Nephron (organoid): ENCODE measurements around the gene P2RY4.
"Not testable (repeated sequence)": the region's sequence is repeated elsewhere in the genome, so short reads cannot be mapped to it uniquely, and the experiment has no call there.

Source experiments
- H3K27ac Mint-ChIP-seq, 3 experiments: 2 replicates each; pipeline ENCODE4 v1.8.0; 2020; ENCODE audit warnings: mixed read lengths in 3 of 3, mild to moderate bottlenecking in 2 of 3, moderate library complexity in 1 of 3
- H3K27me3 Mint-ChIP-seq: 2 replicates; pipeline ENCODE4 v1.8.0; 2021; ENCODE audit warnings: low read depth, mild to moderate bottlenecking, moderate library complexity, mixed read lengths
- H3K36me3 Mint-ChIP-seq: 2 replicates; pipeline ENCODE4 v1.8.0; 2020; ENCODE audit warnings: low read depth, mixed read lengths
- H3K4me1 Mint-ChIP-seq: 2 replicates; pipeline ENCODE4 v1.8.0; 2020; ENCODE audit warnings: mixed read lengths
- H3K4me3 Mint-ChIP-seq, 3 experiments: 2 replicates each; pipeline ENCODE4 v1.8.0; 2020; ENCODE audit warnings: mild to moderate bottlenecking in 3 of 3, mixed read lengths in 3 of 3, moderate library complexity in 2 of 3
- H3K9me3 Mint-ChIP-seq: 2 replicates; pipeline ENCODE4 v1.8.0; 2020; ENCODE audit warnings: mixed read lengths
- TF ChIP-seq, protein P1 (sequence below), 3 experiments: fragments of 200-600 bp; sonication (generic); IDR thresholded peaks; one replicate each; pipeline ENCODE4 v1.5.0; 2021; ENCODE audit warnings: antibody characterized with exemption in 3 of 3; ENCODE audit not compliant: unreplicated experiment in 3 of 3

The P2RY4 gene

DNA sequence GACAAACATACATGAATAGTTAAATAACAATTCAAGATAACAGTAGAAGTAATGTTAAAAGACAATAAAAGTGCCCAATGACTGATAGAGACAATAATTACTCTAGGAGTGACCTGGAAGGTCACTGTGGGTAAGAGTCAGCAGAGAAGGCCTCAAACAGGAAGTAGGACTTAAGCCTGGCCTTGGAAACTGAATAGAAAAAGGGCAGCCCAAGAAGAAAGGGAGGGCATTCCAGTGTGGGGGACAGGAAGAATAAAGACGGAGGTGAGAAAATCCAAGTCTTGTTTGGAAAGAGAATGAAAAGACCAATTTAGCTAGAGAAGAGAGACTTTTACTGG lies 6.0 kb downstream of the P2RY4 start:
- Mint-ChIP-seq H3K9me3 (peaks cover 2% of the 10 kb centered on the region), H3K4me1 (no peaks in the 10 kb centered on the region), H3K36me3 (no peaks in the 10 kb centered on the region), H3K4me3 (no peak overlapping the region), H3K27ac (no peak overlapping the region), H3K27me3 (no peaks in the 10 kb centered on the region)
- TF ChIP-seq, protein P1, sequence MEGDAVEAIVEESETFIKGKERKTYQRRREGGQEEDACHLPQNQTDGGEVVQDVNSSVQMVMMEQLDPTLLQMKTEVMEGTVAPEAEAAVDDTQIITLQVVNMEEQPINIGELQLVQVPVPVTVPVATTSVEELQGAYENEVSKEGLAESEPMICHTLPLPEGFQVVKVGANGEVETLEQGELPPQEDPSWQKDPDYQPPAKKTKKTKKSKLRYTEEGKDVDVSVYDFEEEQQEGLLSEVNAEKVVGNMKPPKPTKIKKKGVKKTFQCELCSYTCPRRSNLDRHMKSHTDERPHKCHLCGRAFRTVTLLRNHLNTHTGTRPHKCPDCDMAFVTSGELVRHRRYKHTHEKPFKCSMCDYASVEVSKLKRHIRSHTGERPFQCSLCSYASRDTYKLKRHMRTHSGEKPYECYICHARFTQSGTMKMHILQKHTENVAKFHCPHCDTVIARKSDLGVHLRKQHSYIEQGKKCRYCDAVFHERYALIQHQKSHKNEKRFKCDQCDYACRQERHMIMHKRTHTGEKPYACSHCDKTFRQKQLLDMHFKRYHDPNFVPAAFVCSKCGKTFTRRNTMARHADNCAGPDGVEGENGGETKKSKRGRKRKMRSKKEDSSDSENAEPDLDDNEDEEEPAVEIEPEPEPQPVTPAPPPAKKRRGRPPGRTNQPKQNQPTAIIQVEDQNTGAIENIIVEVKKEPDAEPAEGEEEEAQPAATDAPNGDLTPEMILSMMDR (IDR thresholded peaks at IDR 0.05; ENCODE audit: unreplicated experiment in 3 of 3), result no peak

DNA sequence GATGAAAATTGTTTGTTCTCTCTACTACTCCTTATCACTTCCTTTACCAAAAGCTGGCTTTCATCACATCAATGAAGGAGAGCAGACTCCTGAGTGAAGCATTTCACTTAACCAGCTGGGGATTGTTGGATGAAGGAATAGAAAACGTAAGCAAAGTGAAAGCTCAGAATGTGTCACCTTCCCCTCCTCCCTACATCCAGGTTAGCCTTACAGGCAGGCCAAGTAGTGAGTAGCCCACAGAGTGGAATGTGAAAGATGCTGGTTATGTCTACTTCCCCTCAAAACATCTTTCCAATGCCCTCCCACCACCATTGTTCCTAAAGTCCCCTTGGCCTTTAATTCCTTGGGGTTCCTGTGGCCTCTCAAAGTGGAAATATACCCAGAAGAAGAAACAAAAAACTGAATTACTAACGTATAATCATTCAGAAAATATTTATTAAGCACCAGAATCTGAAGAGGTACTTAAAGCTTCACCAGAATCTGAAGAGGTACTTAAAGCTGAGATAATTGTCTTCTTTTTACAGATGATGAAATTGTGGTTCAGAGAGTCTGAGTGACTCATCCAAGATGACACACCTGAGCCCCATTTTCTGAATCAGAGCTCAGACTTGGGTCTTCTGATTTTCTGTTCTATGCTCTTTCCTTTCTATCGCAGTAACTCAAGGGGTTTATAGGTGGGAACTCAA lies 6.5 kb downstream of the P2RY4 start:
- H3K27me3 Mint-ChIP-seq, result no peaks in the 10 kb centered on the region
- H3K27ac Mint-ChIP-seq, result no peak overlapping the region
- H3K4me3 Mint-ChIP-seq, result no peak overlapping the region
- H3K4me1 Mint-ChIP-seq, result no peaks in the 10 kb centered on the region
- TF ChIP-seq, protein P1 (IDR thresholded peaks at IDR 0.05; ENCODE audit: unreplicated experiment in 3 of 3), result no peak
- no peaks in the 10 kb centered on the region for H3K36me3 Mint-ChIP-seq
- H3K9me3 Mint-ChIP-seq, result peaks cover 2% of the 10 kb centered on the region

DNA sequence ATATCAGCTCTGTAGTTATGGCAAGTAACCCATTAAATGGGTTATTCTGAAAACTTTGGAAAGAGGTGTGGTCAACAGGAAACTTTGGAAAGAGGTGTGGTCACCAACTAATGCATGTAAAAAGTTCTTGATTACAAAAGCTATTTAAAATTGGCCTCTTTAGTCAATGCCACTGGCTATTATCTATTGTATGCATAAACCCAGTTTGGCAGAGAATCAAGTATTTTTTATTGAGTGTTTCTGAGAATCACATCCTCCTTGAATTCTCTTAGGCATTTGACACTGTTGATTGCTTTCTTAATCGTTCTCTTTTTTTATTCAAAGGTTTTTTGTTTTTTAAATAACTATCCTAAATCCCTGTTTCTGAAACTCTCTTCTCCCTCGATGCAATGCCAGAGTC lies 7.5 kb downstream of the P2RY4 start:
- H3K9me3 Mint-ChIP-seq, result peaks cover 2% of the 10 kb centered on the region
- H3K36me3 Mint-ChIP-seq, result no peaks in the 10 kb centered on the region
- no peaks in the 10 kb centered on the region for H3K4me1 Mint-ChIP-seq
- no peak overlapping the region for H3K27ac Mint-ChIP-seq
- TF ChIP-seq, protein P1 (IDR thresholded peaks at IDR 0.05; ENCODE audit: unreplicated experiment in 3 of 3), result no peak
- no peak overlapping the region for H3K4me3 Mint-ChIP-seq
- H3K27me3 Mint-ChIP-seq, result no peaks in the 10 kb centered on the region

DNA sequence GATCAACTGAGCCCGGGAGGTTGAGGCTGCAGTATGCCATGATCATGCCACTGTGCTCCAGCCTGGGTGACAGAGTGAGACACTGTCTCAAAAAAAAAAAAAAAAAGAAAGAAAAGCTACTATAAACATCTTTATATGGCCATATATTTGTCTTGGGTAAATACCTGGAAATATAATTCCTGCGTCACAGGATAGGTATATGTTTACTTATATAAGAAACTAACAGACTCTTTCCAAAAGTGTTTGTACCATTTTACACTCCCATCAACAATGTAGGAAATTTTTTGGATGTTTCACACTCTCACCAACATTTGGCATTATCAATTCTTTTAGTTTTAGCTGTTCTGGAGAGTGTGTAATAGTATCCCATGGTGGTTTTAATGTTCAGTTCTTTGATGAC lies 12.8 kb downstream of the P2RY4 start:
- H3K4me1 Mint-ChIP-seq, result no peaks in the 10 kb centered on the region
- H3K27ac Mint-ChIP-seq, result no peak overlapping the region
- TF ChIP-seq, protein P1 (IDR thresholded peaks at IDR 0.05; ENCODE audit: unreplicated experiment in 3 of 3), result no peak
- H3K36me3 Mint-ChIP-seq, result no peaks in the 10 kb centered on the region
- no peaks in the 10 kb centered on the region for H3K27me3 Mint-ChIP-seq
- H3K9me3 Mint-ChIP-seq, result peaks cover 2% of the 10 kb centered on the region
- no peak overlapping the region for H3K4me3 Mint-ChIP-seq

DNA sequence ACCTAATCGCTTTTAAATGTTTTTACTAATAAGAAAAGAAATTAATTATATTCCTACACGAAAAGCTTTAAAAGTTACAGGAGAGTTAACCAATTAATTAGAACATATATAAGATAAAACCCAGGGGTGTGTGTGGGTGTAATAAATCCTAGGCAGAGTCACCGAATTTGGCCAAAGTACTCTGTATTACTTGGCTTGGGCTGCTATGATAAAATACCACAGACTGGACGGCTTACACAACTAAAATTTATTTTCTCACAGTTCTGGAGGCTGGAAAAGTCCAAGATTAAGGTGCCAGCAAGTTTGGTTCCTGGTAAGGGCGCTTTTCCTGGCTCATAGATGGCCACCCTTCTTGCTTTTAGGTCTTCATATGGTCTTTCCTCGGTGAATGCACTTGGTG lies 15.1 kb downstream of the P2RY4 start:
- no peaks in the 10 kb centered on the region for H3K36me3 Mint-ChIP-seq

DNA sequence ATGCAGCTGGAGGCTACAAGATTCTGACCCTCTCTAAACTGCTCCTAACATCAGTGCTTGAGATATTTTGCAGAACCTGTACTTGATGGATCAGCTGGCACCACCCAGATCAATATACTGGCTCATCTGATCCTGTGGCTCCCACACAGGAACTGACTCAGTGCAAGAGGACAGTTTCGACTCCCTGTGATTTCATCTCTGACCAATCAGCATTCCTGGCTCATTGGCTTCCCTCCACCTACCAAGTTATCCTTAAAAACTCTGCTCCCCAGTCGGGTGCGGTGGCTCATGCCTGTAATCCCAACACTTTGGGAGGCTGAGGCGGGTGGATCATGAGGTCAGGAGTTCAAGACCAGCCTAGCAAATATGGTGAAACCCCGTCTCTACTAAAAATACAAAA lies 16.4 kb downstream of the P2RY4 start:
- H3K4me3 Mint-ChIP-seq, H3K36me3 Mint-ChIP-seq, H3K4me1 Mint-ChIP-seq, H3K27me3 Mint-ChIP-seq, H3K27ac Mint-ChIP-seq, H3K9me3 Mint-ChIP-seq: not testable (repeated sequence)

More for the DNA sequence above, 15.1 kb downstream of the P2RY4 start:
- peaks cover 4% of the 10 kb centered on the region for H3K9me3 Mint-ChIP-seq
- H3K4me1 Mint-ChIP-seq, result no peaks in the 10 kb centered on the region
- H3K27me3 Mint-ChIP-seq, result no peaks in the 10 kb centered on the region
- no peak overlapping the region for H3K4me3 Mint-ChIP-seq
- TF ChIP-seq, protein P1 (IDR thresholded peaks at IDR 0.05; ENCODE audit: unreplicated experiment in 3 of 3), result no peak
- H3K27ac Mint-ChIP-seq, result no peak overlapping the region
